Neural cell (in vitro differentiated cells): ENCODE results near the gene PTPRR.

Experiments
- EP300 ChIP-seq: fragments of 450-650 bp; conservative IDR thresholded peaks from 2 replicates; pipeline ENCODE4 v1.6.1; 2014; ENCODE audit warnings: antibody characterized with exemption, mild to moderate bottlenecking, moderate library complexity; ENCODE audit not compliant: poor library complexity, severe bottlenecking
- POLR2AphosphoS5 ChIP-seq: IDR thresholded peaks from 2 replicates; pipeline ENCODE4 v1.6.1; 2012
- TF ChIP-seq, protein P1 (sequence below): fragments of 450-650 bp; IDR thresholded peaks from 2 replicates; pipeline ENCODE4 v1.5.1; 2014; ENCODE audit warnings: antibody characterized with exemption, mild to moderate bottlenecking, moderate library complexity; ENCODE audit not compliant: poor library complexity, severe bottlenecking

DNA sequence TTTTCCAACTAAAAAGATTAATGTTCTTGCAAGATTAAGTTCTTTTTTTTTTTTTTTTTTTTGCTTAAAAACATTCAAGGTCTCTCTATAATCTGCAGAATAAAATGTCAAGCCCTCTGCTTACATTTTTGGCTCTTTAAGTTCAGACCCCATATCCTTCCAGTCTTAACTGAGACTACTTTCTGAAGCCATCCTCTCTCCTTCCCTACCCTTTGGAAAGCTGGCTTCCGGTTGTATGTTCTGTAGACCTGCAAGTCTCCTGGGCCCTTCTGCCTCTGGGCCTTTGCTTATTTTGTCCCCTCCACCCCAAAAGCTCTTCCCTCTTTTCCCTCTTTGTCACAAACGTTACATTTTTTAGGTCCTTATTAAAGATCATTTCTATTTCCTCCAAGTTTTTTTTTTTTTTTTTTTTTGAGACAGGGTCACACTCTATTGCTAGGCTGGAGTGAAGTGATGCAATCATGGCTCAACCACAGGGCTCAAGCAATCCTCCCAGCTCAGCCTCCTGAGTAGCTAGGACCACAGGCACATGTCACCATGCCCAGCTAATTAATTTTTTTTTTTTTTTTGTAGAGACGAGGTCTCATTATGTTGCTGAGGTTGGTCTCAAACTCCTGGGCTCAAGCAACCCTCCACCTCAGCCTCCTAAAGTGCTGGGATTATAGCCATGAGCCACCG lies 329.9 kb downstream of the PTPRR start:
- TF ChIP-seq, protein P1, sequence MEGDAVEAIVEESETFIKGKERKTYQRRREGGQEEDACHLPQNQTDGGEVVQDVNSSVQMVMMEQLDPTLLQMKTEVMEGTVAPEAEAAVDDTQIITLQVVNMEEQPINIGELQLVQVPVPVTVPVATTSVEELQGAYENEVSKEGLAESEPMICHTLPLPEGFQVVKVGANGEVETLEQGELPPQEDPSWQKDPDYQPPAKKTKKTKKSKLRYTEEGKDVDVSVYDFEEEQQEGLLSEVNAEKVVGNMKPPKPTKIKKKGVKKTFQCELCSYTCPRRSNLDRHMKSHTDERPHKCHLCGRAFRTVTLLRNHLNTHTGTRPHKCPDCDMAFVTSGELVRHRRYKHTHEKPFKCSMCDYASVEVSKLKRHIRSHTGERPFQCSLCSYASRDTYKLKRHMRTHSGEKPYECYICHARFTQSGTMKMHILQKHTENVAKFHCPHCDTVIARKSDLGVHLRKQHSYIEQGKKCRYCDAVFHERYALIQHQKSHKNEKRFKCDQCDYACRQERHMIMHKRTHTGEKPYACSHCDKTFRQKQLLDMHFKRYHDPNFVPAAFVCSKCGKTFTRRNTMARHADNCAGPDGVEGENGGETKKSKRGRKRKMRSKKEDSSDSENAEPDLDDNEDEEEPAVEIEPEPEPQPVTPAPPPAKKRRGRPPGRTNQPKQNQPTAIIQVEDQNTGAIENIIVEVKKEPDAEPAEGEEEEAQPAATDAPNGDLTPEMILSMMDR, result no peak
- TF ChIP-seq EP300, result no peak
- no peak for TF ChIP-seq POLR2AphosphoS5
